ENCODE results near the gene MAGI1. TPM values are rescaled to one million over a fixed set of nuclear protein-coding genes. Genes with fewer than 3 reads are reported as not detected.
"Not testable (repeated sequence)": the region's sequence is repeated elsewhere in the genome, so short reads cannot be mapped to it uniquely, and the experiment has no call there.

Gene MAGI1
- total RNA-seq, 1 donor from 2014 or later, result 44.9 TPM

GRCh38 chr3:66041116-66041515 is 2.4 kb upstream of the MAGI1 start:
- no peak for DNase-seq (ENCODE audit: extremely low read depth, low read depth, low spot score)

GRCh38 chr3:66039590-66039887 is 821 bp upstream of the MAGI1 start:
- no peak for DNase-seq (ENCODE audit: extremely low read depth, low read depth, low spot score)

GRCh38 chr3:66038384-66038725 is 363 bp downstream of the MAGI1 start:
- no peak for DNase-seq (ENCODE audit: extremely low read depth, low read depth, low spot score)

- DNase-seq (ENCODE audit: extremely low read depth, low read depth, low spot score), result no peak
Observed at GRCh38 chr3:66037986-66038369, 740 bp downstream of the MAGI1 start.

GRCh38 chr3:66037330-66037985 is 1.3 kb downstream of the MAGI1 start:
- DNase-seq (ENCODE audit: extremely low read depth, low read depth, low spot score), result no peak

GRCh38 chr3:66036586-66037148 is 2.1 kb downstream of the MAGI1 start:
- DNase-seq (ENCODE audit: extremely low read depth, low read depth, low spot score), result no peak

- no peak for DNase-seq (ENCODE audit: extremely low read depth, low read depth, low spot score)
Observed at GRCh38 chr3:66035763-66036477, 2.8 kb downstream of the MAGI1 start.

- DNase-seq (ENCODE audit: extremely low read depth, low read depth, low spot score), result no peak
Observed at GRCh38 chr3:66033241-66034138, 5.2 kb downstream of the MAGI1 start.

- DNase-seq (ENCODE audit: extremely low read depth, low read depth, low spot score), result no peak
Observed at GRCh38 chr3:66031102-66031698, 7.5 kb downstream of the MAGI1 start.

GRCh38 chr3:66029443-66029842 is 9.3 kb downstream of the MAGI1 start:
- no peak for DNase-seq (ENCODE audit: extremely low read depth, low read depth, low spot score)

GRCh38 chr3:66029014-66029413 is 9.7 kb downstream of the MAGI1 start:
- no peak for DNase-seq (ENCODE audit: extremely low read depth, low read depth, low spot score)

- DNase-seq (ENCODE audit: extremely low read depth, low read depth, low spot score), result no peak
Observed at GRCh38 chr3:66028457-66028856, 10.3 kb downstream of the MAGI1 start.

GRCh38 chr3:66027099-66027498 is 11.6 kb downstream of the MAGI1 start:
- DNase-seq (ENCODE audit: extremely low read depth, low read depth, low spot score), result not testable (repeated sequence)

GRCh38 chr3:66023738-66024385 is 14.9 kb downstream of the MAGI1 start:
- no peak for DNase-seq (ENCODE audit: extremely low read depth, low read depth, low spot score)

GRCh38 chr3:66023229-66023628 is 15.5 kb downstream of the MAGI1 start:
- no peak for DNase-seq (ENCODE audit: extremely low read depth, low read depth, low spot score)

GRCh38 chr3:66021731-66022131 is 17.0 kb downstream of the MAGI1 start:
- DNase-seq (ENCODE audit: extremely low read depth, low read depth, low spot score), result no peak

- no peak for DNase-seq (ENCODE audit: extremely low read depth, low read depth, low spot score)
Observed at GRCh38 chr3:66019896-66020295, 18.8 kb downstream of the MAGI1 start.

- no peak for DNase-seq (ENCODE audit: extremely low read depth, low read depth, low spot score)
Observed at GRCh38 chr3:66018057-66019033, 20.4 kb downstream of the MAGI1 start.

GRCh38 chr3:66017591-66017990 is 21.1 kb downstream of the MAGI1 start:
- no peak for DNase-seq (ENCODE audit: extremely low read depth, low read depth, low spot score)

All from glomerular endothelial cell (primary cell).